Nephron (organoid): ENCODE data around the gene CCDC82.

Experiments
- H3K27ac Mint-ChIP-seq, 3 experiments: 2 replicates each; pipeline ENCODE4 v1.8.0; 2020; ENCODE audit warnings: mixed read lengths in 3 of 3, mild to moderate bottlenecking in 2 of 3, moderate library complexity in 1 of 3
- H3K27me3 Mint-ChIP-seq: 2 replicates; pipeline ENCODE4 v1.8.0; 2021; ENCODE audit warnings: low read depth, mild to moderate bottlenecking, moderate library complexity, mixed read lengths
- H3K36me3 Mint-ChIP-seq: 2 replicates; pipeline ENCODE4 v1.8.0; 2020; ENCODE audit warnings: low read depth, mixed read lengths
- H3K4me1 Mint-ChIP-seq: 2 replicates; pipeline ENCODE4 v1.8.0; 2020; ENCODE audit warnings: mixed read lengths
- H3K4me3 Mint-ChIP-seq, 3 experiments: 2 replicates each; pipeline ENCODE4 v1.8.0; 2020; ENCODE audit warnings: mild to moderate bottlenecking in 3 of 3, mixed read lengths in 3 of 3, moderate library complexity in 2 of 3
- H3K9me3 Mint-ChIP-seq: 2 replicates; pipeline ENCODE4 v1.8.0; 2020; ENCODE audit warnings: mixed read lengths
- CTCF ChIP-seq, 3 experiments: fragments of 200-600 bp; sonication (generic); IDR thresholded peaks; one replicate each; pipeline ENCODE4 v1.5.0; 2021; ENCODE audit warnings: antibody characterized with exemption in 3 of 3; ENCODE audit not compliant: unreplicated experiment in 3 of 3

The CCDC82 gene

GRCh38 chr11:96333191-96333719, 56.5 kb downstream of the CCDC82 start:
- H3K4me1 Mint-ChIP-seq, result peaks cover 67% of the 10 kb centered on the region
- no peaks in the 10 kb centered on the region for H3K27me3 Mint-ChIP-seq
- no peak overlapping the region for H3K4me3 Mint-ChIP-seq
- H3K9me3 Mint-ChIP-seq, result no peaks in the 10 kb centered on the region
- TF ChIP-seq CTCF (IDR thresholded peaks at IDR 0.05; ENCODE audit: unreplicated experiment in 3 of 3), result no peak
- peak overlapping the region; percentile 77 to 89 (median 78) for H3K27ac Mint-ChIP-seq
- H3K36me3 Mint-ChIP-seq, result no peaks in the 10 kb centered on the region

- Mint-ChIP-seq H3K27me3 (no peaks in the 10 kb centered on the region), H3K4me1 (peaks cover 58% of the 10 kb centered on the region), H3K9me3 (no peaks in the 10 kb centered on the region), H3K27ac (peak overlapping the region; percentile 77 to 89 (median 78)), H3K4me3 (peak overlapping the region in 1 of 3 experiments; percentile 9), H3K36me3 (no peaks in the 10 kb centered on the region)
- no peak for TF ChIP-seq CTCF (IDR thresholded peaks at IDR 0.05; ENCODE audit: unreplicated experiment in 3 of 3)
Measured at GRCh38 chr11:96332126-96332771, 57.5 kb downstream of the CCDC82 start.

GRCh38 chr11:96331699-96332116, 58.0 kb downstream of the CCDC82 start:
- H3K27me3 Mint-ChIP-seq, result no peaks in the 10 kb centered on the region
- TF ChIP-seq CTCF (IDR thresholded peaks at IDR 0.05; ENCODE audit: unreplicated experiment in 3 of 3), result no peak
- no peaks in the 10 kb centered on the region for H3K36me3 Mint-ChIP-seq
- H3K4me1 Mint-ChIP-seq, result peaks cover 61% of the 10 kb centered on the region
- no peaks in the 10 kb centered on the region for H3K9me3 Mint-ChIP-seq
- H3K27ac Mint-ChIP-seq, result peak overlapping the region; percentile 77 to 89 (median 78)
- H3K4me3 Mint-ChIP-seq, result peak overlapping the region in 1 of 3 experiments; percentile 9

- H3K4me1 Mint-ChIP-seq, result peaks cover 62% of the 10 kb centered on the region
- no peak for TF ChIP-seq CTCF (IDR thresholded peaks at IDR 0.05; ENCODE audit: unreplicated experiment in 3 of 3)
- H3K27me3 Mint-ChIP-seq, result no peaks in the 10 kb centered on the region
- no peaks in the 10 kb centered on the region for H3K36me3 Mint-ChIP-seq
- H3K27ac Mint-ChIP-seq, result peak overlapping the region; percentile 50 to 73 (median 57)
- H3K4me3 Mint-ChIP-seq, result no peak overlapping the region
- no peaks in the 10 kb centered on the region for H3K9me3 Mint-ChIP-seq
Measured at GRCh38 chr11:96330511-96330859, 59.2 kb downstream of the CCDC82 start.

GRCh38 chr11:96329855-96330510, 59.7 kb downstream of the CCDC82 start:
- H3K4me1 Mint-ChIP-seq, result peaks cover 63% of the 10 kb centered on the region
- peaks cover 1% of the 10 kb centered on the region for H3K36me3 Mint-ChIP-seq
- H3K27me3 Mint-ChIP-seq, result no peaks in the 10 kb centered on the region
- TF ChIP-seq CTCF (IDR thresholded peaks at IDR 0.05; ENCODE audit: unreplicated experiment in 3 of 3), result no peak
- no peak overlapping the region for H3K4me3 Mint-ChIP-seq
- no peaks in the 10 kb centered on the region for H3K9me3 Mint-ChIP-seq
- peak overlapping the region; percentile 51 to 73 (median 57) for H3K27ac Mint-ChIP-seq
